Measurements from ENCODE around the gene RNASE3. TPM values are rescaled to one million over a fixed set of nuclear protein-coding genes. Genes with fewer than 3 reads are reported as not detected.
"Not testable (repeated sequence)": the region's sequence is repeated elsewhere in the genome, so short reads cannot be mapped to it uniquely, and the experiment has no call there.

Gene RNASE3
- total RNA-seq, 1 experiment from 2014 or later: not detected

GRCh38 chr14:20907214-20907613 is 16.0 kb downstream of the RNASE3 start:
- H3K27ac ChIP-seq (ENCODE audit: low read depth, low read length): no peak overlapping the region
- BruUV-seq (replicated peaks): no TSS peak
- H3K9me2 ChIP-seq (ENCODE audit: insufficient read depth): no peaks in the 10 kb centered on the region
- ATAC-seq: no peak
- ChIA-PET RAD21 (ENCODE audit: low non-redundant PET in 1 of 2, low total read pairs in 2 of 2, uncharacterized antibody in 2 of 2, unreplicated experiment in 2 of 2) (no interaction called here), CTCF (interaction anchor here (1.1 kb wide), 1 partner anchor 64 kb away, joined by 6 read pairs; no protein-coding TSS in a partner anchor), POLR2A (no interaction called here)
- no peaks in the 10 kb centered on the region for H3K9me3 ChIP-seq (ENCODE audit: control insufficient read depth in 1 of 2, insufficient read depth in 1 of 2, low read depth in 1 of 2, low read length in 2 of 2)
- no peaks in the 10 kb centered on the region for H3K4me1 ChIP-seq (ENCODE audit: control insufficient read depth in 1 of 2, insufficient read depth in 2 of 2, low read length in 2 of 2)
- TF ChIP-seq JUND (IDR thresholded peaks at IDR 0.05): no peak
- no peak for TF ChIP-seq EGR1 (IDR thresholded peaks at IDR 0.05; ENCODE audit: low read depth)
- no peak for TF ChIP-seq SIN3A (IDR thresholded peaks at IDR 0.05; ENCODE audit: low read depth)
- no peak for DNase-seq (ENCODE audit: low read depth, low spot score)
- H3K4me3 ChIP-seq (replicated peaks in 1 of 2; ENCODE audit: low read depth in 1 of 2, low read length in 2 of 2): no peak overlapping the region
- no peaks in the 10 kb centered on the region for H3K79me2 ChIP-seq (ENCODE audit: insufficient read depth, low read length)
- intact Hi-C loops (cut with micrococcal nuclease): no loop called here
- no peaks in the 10 kb centered on the region for H3K36me3 ChIP-seq (ENCODE audit: control insufficient read depth in 1 of 2, insufficient read depth in 2 of 2, low read length in 2 of 2)
- H3K27me3 ChIP-seq (ENCODE audit: insufficient read depth, low read length): peaks cover 23% of the 10 kb centered on the region
- no peak overlapping the region for H3K9ac ChIP-seq (ENCODE audit: low read length)
- H4K20me1 ChIP-seq (ENCODE audit: insufficient read depth): no peaks in the 10 kb centered on the region
- H2AFZ ChIP-seq (ENCODE audit: low read depth, low read length, poor library complexity, severe bottlenecking): no peak overlapping the region
- H3K4me2 ChIP-seq (ENCODE audit: low read length): no peak overlapping the region

DNA sequence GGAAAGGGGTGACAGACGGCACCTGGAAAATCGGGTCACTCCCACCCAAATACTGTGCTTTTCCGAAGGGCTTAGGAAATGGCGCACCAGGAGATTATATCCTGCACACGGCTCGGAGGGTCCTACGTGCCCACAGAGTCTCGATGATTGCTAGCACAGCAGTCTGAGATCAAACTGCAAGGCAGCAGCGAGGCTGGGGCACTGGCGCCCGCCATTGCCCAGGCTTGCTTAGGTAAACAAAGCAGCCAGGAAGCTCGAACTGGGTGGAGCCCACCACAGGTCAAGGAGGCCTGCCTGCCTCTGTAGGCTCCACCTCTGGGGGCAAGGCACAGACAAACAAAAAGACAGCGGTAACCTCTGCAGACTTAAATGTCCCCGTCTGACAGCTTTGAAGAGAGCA is 19.6 kb downstream of the RNASE3 start:
- peaks cover 10% of the 10 kb centered on the region for H3K27me3 ChIP-seq (ENCODE audit: insufficient read depth, low read length)
- H3K9me3 ChIP-seq (ENCODE audit: control insufficient read depth in 1 of 2, insufficient read depth in 1 of 2, low read depth in 1 of 2, low read length in 2 of 2); H3K27ac ChIP-seq (ENCODE audit: low read depth, low read length); ATAC-seq; H3K9me2 ChIP-seq (ENCODE audit: insufficient read depth); RAD21 ChIA-PET (ENCODE audit: low non-redundant PET in 1 of 2, low total read pairs in 2 of 2, uncharacterized antibody in 2 of 2, unreplicated experiment in 2 of 2); H3K4me3 ChIP-seq (replicated peaks in 1 of 2; ENCODE audit: low read depth in 1 of 2, low read length in 2 of 2); H2AFZ ChIP-seq (ENCODE audit: low read depth, low read length, poor library complexity, severe bottlenecking); CTCF ChIA-PET; H3K36me3 ChIP-seq (ENCODE audit: control insufficient read depth in 1 of 2, insufficient read depth in 2 of 2, low read length in 2 of 2); H4K20me1 ChIP-seq (ENCODE audit: insufficient read depth); intact Hi-C loops (cut with micrococcal nuclease); H3K4me1 ChIP-seq (ENCODE audit: control insufficient read depth in 1 of 2, insufficient read depth in 2 of 2, low read length in 2 of 2); DNase-seq (ENCODE audit: low read depth, low spot score); BruUV-seq (replicated peaks); H3K9ac ChIP-seq (ENCODE audit: low read length); POLR2A ChIA-PET; H3K4me2 ChIP-seq (ENCODE audit: low read length); H3K79me2 ChIP-seq (ENCODE audit: insufficient read depth, low read length): not testable (repeated sequence)

DNA sequence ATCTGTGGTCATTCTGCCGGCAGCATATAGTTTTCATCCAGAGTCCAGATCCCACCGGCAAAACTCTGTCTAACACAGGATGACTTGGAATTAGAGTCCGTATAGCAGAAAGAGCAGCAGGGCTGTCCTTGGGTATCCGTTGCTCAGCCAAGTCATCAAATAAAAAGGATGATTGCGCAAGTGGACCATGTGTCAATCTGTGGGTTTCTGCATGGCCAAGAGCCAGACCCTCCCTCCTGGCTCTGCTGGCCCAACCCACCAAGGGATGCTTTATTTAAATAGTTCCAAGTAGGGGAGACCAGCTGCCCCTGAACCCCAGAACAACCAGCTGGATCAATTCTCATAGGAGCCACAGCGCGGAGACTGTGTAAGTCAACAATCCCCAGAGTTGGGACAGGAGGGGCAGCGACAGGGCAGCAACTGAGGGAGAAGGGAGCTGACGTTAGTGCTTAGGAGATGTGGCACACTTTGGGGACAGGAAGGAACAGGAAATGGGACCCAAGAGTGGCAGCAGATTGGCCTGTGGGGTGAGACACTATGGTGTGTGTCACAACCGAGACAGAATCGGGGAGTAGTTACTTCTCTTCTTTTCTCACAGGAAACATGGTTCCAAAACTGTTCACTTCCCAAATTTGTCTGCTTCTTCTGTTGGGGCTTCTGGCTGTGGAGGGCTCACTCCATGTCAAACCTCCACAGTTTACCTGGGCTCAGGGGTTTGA is 28.0 kb downstream of the RNASE3 start:
- H4K20me1 ChIP-seq (ENCODE audit: insufficient read depth); POLR2A ChIA-PET; H3K9me3 ChIP-seq (ENCODE audit: control insufficient read depth in 1 of 2, insufficient read depth in 1 of 2, low read depth in 1 of 2, low read length in 2 of 2); H2AFZ ChIP-seq (ENCODE audit: low read depth, low read length, poor library complexity, severe bottlenecking); H3K36me3 ChIP-seq (ENCODE audit: control insufficient read depth in 1 of 2, insufficient read depth in 2 of 2, low read length in 2 of 2); H3K9me2 ChIP-seq (ENCODE audit: insufficient read depth); H3K4me1 ChIP-seq (ENCODE audit: control insufficient read depth in 1 of 2, insufficient read depth in 2 of 2, low read length in 2 of 2); ATAC-seq; CTCF ChIA-PET; BruUV-seq (replicated peaks); DNase-seq (ENCODE audit: low read depth, low spot score); H3K79me2 ChIP-seq (ENCODE audit: insufficient read depth, low read length); H3K4me3 ChIP-seq (replicated peaks in 1 of 2; ENCODE audit: low read depth in 1 of 2, low read length in 2 of 2); H3K27ac ChIP-seq (ENCODE audit: low read depth, low read length); intact Hi-C loops (cut with micrococcal nuclease); RAD21 ChIA-PET (ENCODE audit: low non-redundant PET in 1 of 2, low total read pairs in 2 of 2, uncharacterized antibody in 2 of 2, unreplicated experiment in 2 of 2); H3K4me2 ChIP-seq (ENCODE audit: low read length); H3K9ac ChIP-seq (ENCODE audit: low read length): not testable (repeated sequence)
- H3K27me3 ChIP-seq (ENCODE audit: insufficient read depth, low read length): peaks cover 50% of the 10 kb centered on the region

DNA sequence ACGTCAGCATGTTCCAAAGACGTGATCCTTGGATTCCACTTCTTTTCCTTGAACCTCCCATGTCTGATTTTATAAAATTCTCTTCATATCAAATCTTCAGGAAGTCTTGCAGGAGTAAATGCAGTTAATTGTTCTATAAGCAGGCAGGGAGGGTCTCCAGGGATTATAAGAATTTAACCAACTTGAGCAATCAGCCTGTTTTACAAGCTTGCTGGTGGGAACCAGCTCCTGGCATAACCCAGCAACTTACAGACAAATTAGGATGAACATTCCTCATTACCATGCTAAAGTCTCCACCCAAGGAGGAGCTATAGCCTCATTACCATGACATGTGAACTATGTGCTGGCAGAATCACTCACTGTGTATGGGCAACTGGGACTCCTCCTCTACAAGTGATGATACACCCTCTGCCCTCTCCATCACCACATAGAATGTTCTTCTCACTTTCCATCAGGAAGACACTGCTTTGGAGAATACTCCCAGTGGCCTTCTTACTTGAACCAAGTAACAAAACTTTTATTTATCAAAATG is 32.6 kb downstream of the RNASE3 start:
- H3K9me2 ChIP-seq (ENCODE audit: insufficient read depth); H4K20me1 ChIP-seq (ENCODE audit: insufficient read depth); DNase-seq (ENCODE audit: low read depth, low spot score); POLR2A ChIA-PET; H3K27ac ChIP-seq (ENCODE audit: low read depth, low read length); H3K9me3 ChIP-seq (ENCODE audit: control insufficient read depth in 1 of 2, insufficient read depth in 1 of 2, low read depth in 1 of 2, low read length in 2 of 2); CTCF ChIA-PET; H3K9ac ChIP-seq (ENCODE audit: low read length); H2AFZ ChIP-seq (ENCODE audit: low read depth, low read length, poor library complexity, severe bottlenecking); RAD21 ChIA-PET (ENCODE audit: low non-redundant PET in 1 of 2, low total read pairs in 2 of 2, uncharacterized antibody in 2 of 2, unreplicated experiment in 2 of 2); H3K4me3 ChIP-seq (replicated peaks in 1 of 2; ENCODE audit: low read depth in 1 of 2, low read length in 2 of 2); H3K4me2 ChIP-seq (ENCODE audit: low read length); H3K79me2 ChIP-seq (ENCODE audit: insufficient read depth, low read length); H3K4me1 ChIP-seq (ENCODE audit: control insufficient read depth in 1 of 2, insufficient read depth in 2 of 2, low read length in 2 of 2); intact Hi-C loops (cut with micrococcal nuclease); H3K36me3 ChIP-seq (ENCODE audit: control insufficient read depth in 1 of 2, insufficient read depth in 2 of 2, low read length in 2 of 2); BruUV-seq (replicated peaks); ATAC-seq: not testable (repeated sequence)
- peaks cover 65% of the 10 kb centered on the region for H3K27me3 ChIP-seq (ENCODE audit: insufficient read depth, low read length)

Measured in HCT116 (cell line).